ENCODE measurements around the gene ZNF423.

Gene ZNF423

GRCh38 chr16:49846800-49847199 is 9.1 kb downstream of the ZNF423 start:
- DNase-seq, result no peak

GRCh38 chr16:49844359-49844758 is 11.6 kb downstream of the ZNF423 start:
- no peak for DNase-seq

- DNase-seq, result no peak
Measured at GRCh38 chr16:49843758-49844157, 12.2 kb downstream of the ZNF423 start.

GRCh38 chr16:49842972-49843371 is 12.9 kb downstream of the ZNF423 start:
- no peak for DNase-seq

GRCh38 chr16:49839017-49839825 is 16.7 kb downstream of the ZNF423 start:
- DNase-seq, result peak; percentile 58

GRCh38 chr16:49838441-49839016 is 17.4 kb downstream of the ZNF423 start:
- no peak for DNase-seq

- no peak for DNase-seq
Measured at GRCh38 chr16:49837688-49838410, 18.1 kb downstream of the ZNF423 start.

GRCh38 chr16:49836668-49837067 is 19.2 kb downstream of the ZNF423 start:
- no peak for DNase-seq

GRCh38 chr16:49836218-49836617 is 19.7 kb downstream of the ZNF423 start:
- no peak for DNase-seq

- no peak for DNase-seq
Measured at GRCh38 chr16:49835161-49835777, 20.6 kb downstream of the ZNF423 start.

GRCh38 chr16:49834531-49835151 is 21.3 kb downstream of the ZNF423 start:
- DNase-seq, result no peak

- DNase-seq, result no peak
Measured at GRCh38 chr16:49833796-49834530, 21.9 kb downstream of the ZNF423 start.

GRCh38 chr16:49833085-49833484 is 22.8 kb downstream of the ZNF423 start:
- DNase-seq, result no peak

GRCh38 chr16:49832177-49832576 is 23.7 kb downstream of the ZNF423 start:
- DNase-seq, result no peak

GRCh38 chr16:49830873-49831272 is 25.0 kb downstream of the ZNF423 start:
- DNase-seq, result no peak

GRCh38 chr16:49828533-49829267 is 27.2 kb downstream of the ZNF423 start:
- no peak for DNase-seq

GRCh38 chr16:49827805-49828438 is 28.0 kb downstream of the ZNF423 start:
- DNase-seq, result no peak

GRCh38 chr16:49826515-49826914 is 29.4 kb downstream of the ZNF423 start:
- no peak for DNase-seq

GRCh38 chr16:49825041-49825440 is 30.9 kb downstream of the ZNF423 start:
- DNase-seq, result no peak

GRCh38 chr16:49824593-49824992 is 31.3 kb downstream of the ZNF423 start:
- DNase-seq, result no peak
